ENCODE measurements around the gene MAB21L1. TPM values are rescaled to one million over a fixed set of nuclear protein-coding genes. Genes with fewer than 3 reads are reported as not detected.

MAB21L1 gene
- total RNA-seq, 1 experiment from 2014 or later = 0.36 TPM

DNA sequence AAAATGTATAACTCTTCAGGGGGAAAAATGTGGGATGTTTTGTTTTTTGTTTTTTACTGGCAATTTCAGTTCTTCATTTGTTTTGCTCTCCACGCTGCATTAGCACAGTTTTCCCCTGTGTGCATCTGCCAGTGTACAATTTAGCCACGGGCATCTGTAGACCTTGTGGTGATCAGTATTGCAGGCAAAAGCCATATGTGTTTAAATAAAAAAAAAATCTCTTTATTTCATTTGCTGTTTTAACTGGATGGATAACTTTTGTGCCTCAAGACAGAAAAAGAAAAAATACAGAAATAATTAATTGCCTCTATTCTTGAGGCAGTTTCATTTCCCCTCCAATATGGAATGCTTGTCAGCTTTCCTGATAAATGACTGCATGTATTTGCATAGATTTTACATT, 7.9 kb upstream of the MAB21L1 start:
- Histone ChIP-seq H3K4me3 (no peak overlapping the region), H3K9me3 (no peaks in the 10 kb centered on the region), H3K27me3 (peaks cover 2% of the 10 kb centered on the region; the same call in 1 of the 2 replicates), H3K36me3 (no peaks in the 10 kb centered on the region)
- DNase-seq = no peak

DNA sequence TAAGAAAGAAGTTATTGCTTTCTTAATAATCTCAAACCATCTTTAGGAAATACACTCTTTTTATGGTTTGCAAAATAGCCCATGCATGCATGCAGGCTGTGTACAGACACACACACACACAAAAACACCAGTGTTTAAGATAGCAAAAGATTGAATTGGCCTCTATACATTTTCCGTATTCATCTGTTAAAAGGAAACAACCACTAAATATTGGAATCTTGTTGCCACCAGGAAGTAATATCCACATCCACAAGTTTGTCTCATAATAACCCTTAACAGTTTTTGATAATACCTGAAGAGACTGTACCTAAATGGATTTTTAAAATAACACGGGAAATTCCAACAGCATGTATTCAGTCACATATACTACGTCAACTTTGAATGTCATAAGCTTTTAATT, 7.3 kb upstream of the MAB21L1 start:
- peaks cover 2% of the 10 kb centered on the region; the same call in 1 of the 2 replicates for H3K27me3 ChIP-seq
- no peaks in the 10 kb centered on the region for H3K9me3 ChIP-seq
- no peak overlapping the region for H3K4me3 ChIP-seq
- DNase-seq = no peak
- H3K36me3 ChIP-seq = no peaks in the 10 kb centered on the region

DNA sequence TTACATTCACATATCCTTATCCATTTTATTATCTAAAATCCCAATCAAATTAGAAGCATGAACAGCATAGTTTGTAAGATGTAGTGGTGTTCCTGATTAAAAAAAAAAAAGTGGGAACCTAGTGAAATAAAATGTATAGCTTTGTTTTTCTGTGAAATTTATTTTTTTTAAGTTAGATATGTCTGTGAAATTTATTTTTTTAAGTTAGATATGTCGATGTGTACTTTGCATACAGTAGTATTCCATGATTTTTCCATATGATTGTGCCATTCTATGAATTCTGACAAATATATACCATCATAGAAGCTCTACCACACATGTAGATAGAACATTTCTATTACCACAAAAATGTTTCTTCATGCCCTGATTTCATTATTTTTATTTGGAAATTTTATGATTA, 6.0 kb upstream of the MAB21L1 start:
- H3K27me3 ChIP-seq = peaks cover 7% of the 10 kb centered on the region
- no peaks in the 10 kb centered on the region for H3K9me3 ChIP-seq
- no peak for DNase-seq
- H3K4me3 ChIP-seq = no peak overlapping the region
- H3K36me3 ChIP-seq = no peaks in the 10 kb centered on the region

DNA sequence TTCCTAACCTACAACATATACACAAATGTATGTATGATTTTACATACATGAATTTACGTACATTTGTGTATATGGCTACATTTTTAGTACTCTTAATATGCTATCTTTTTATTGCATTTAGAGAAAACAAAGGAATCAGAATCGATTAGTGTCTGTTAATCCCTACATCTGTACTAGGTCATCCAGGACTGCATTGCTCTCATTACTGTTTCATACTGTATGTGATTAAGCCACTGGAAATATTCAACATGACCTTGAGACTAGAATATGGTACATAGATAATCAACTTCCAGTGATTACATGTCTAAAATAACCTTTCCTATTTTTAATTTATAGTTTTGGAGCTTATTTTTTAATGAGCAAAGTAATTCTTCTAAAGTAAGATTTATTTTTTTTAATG, 5.3 kb upstream of the MAB21L1 start:
- no peaks in the 10 kb centered on the region for H3K36me3 ChIP-seq
- peaks cover 14% of the 10 kb centered on the region for H3K27me3 ChIP-seq
- no peak overlapping the region for H3K4me3 ChIP-seq
- H3K9me3 ChIP-seq = no peaks in the 10 kb centered on the region
- DNase-seq = no peak

DNA sequence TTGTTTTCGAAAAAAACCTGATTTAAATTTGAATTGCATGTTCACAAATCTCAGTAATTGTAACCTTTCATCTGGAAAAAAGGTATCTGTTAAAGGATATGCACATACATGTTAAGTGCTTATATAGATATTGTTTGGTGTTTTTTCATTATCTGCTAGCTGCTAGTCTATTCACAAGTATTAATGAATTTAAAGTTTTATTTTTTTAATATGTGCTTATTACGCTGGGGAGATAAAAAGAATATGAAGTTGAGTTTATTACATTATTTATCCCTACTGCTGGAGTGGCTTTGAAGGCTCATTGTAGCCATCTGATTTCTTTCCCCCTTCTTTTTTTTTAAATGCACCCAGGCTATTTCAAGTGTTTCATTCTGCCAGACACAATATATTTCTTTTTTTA, 3.9 kb upstream of the MAB21L1 start:
- no peak for DNase-seq
- H3K27me3 ChIP-seq = peaks cover 19% of the 10 kb centered on the region
- H3K4me3 ChIP-seq = no peak overlapping the region
- H3K9me3 ChIP-seq = no peaks in the 10 kb centered on the region
- H3K36me3 ChIP-seq = no peaks in the 10 kb centered on the region

DNA sequence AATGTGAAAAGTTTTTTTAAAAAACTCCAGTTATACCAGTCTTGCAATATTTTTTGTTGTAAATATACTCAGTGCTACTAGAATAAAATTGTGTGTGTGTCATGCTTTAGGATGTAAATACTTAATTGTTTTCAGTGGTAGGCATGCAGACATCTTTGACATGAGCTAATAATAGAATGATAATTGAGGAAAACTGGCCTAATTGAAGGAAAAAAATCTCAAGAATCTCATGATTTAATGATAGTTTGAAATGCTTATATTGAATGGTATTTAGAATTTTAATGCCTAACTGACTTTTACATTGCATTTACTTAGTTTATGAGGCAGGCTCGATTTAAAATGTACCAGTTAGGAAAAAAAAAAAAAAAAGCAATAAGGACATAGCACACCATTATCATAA, 3.2 kb upstream of the MAB21L1 start:
- no peak overlapping the region for H3K4me3 ChIP-seq
- H3K27me3 ChIP-seq = peaks cover 23% of the 10 kb centered on the region
- H3K36me3 ChIP-seq = no peaks in the 10 kb centered on the region
- no peak for DNase-seq
- H3K9me3 ChIP-seq = no peaks in the 10 kb centered on the region

DNA sequence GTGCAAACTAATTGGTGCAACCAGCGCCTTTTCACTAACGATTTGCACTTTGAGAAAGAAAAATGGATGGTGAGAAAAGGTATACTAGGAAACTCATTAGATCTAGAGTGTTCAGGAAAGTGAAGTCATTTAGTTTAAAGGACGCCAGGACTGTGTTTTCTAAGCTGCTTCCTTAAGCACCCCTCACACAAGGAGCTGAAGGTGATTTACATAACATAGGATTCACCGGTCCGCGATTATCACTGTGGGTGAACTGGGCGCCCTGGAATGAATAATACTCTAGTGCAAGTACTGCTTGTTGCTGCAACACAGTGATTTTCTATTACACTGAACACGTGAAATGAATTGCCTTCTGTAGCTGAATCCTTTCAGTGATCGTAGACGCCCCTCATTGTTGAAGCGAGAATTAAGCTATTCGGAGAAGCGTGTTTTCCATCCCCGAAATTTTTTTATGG, 2.6 kb upstream of the MAB21L1 start:
- Histone ChIP-seq H3K9me3 (no peaks in the 10 kb centered on the region), H3K4me3 (no peak overlapping the region), H3K27me3 (peaks cover 28% of the 10 kb centered on the region), H3K36me3 (no peaks in the 10 kb centered on the region)
- DNase-seq = no peak

DNA sequence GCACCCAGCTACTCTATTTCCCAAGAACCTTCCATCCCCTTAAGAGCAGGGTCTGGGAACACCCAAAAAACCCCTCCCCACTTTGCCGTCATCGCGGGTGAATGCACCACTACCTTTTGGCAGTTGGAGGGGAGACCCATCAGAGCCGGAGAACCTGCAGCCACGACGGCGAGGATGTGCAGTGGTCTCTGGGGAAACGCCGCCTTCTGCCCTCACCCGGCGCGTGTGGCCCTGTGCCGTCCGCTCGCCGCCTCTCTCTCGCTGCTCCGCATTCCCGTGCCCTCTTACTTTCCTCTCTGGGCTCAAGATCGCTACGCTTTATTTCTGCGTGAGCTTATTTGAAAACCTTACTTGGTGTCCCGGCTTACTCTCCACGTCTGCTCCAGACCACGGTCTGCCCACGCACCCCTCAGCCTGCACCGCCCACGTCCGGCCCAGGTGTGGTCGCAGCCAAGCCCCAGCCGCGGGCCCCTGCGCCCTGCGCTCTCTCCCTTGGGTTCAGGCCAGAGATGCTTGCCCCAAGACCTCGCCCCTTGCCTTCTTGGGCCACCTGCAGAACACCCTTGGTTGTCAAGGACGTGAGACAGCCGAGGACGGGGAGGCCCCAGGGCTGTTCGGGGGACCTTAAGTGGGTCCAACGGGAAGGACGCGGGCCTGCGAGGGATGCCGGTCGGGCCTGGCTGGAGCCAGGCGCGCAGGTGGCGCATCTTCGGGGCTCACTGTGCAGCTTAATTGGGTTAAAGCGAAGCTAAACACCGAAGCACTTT, 2.0 kb upstream of the MAB21L1 start:
- no peaks in the 10 kb centered on the region for H3K9me3 ChIP-seq
- no peaks in the 10 kb centered on the region for H3K36me3 ChIP-seq
- DNase-seq = no peak
- H3K27me3 ChIP-seq = peaks cover 34% of the 10 kb centered on the region
- H3K4me3 ChIP-seq = no peak overlapping the region

DNA sequence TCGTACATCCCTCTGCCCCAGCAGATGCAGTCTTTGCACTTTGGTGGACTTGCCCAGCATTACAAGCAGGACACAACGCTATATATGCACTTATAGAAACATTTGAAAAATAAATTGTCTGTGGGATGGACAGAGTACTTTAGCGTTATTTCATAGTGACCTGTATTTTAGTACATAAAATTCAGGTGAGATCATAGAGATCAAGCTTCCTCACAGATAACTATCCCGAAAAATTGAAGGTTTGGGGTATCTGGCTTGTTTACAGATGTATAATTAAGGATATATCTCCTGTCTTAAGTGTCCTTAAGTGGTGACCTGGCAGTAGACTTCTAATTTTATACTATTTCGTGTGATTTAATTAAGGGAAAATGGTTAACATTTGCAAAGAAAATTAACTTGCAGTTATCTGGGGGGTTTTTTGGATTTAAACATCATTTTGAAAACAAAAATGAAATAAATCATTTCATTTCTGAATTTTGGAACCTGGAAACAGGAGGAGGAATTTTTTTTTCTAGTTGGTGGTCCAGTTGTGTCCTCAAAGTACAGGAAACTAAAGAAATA, 977 bp upstream of the MAB21L1 start:
- Histone ChIP-seq H3K4me3 (no peak overlapping the region), H3K9me3 (no peaks in the 10 kb centered on the region), H3K27me3 (peaks cover 32% of the 10 kb centered on the region), H3K36me3 (no peaks in the 10 kb centered on the region)
- DNase-seq = no peak

DNA sequence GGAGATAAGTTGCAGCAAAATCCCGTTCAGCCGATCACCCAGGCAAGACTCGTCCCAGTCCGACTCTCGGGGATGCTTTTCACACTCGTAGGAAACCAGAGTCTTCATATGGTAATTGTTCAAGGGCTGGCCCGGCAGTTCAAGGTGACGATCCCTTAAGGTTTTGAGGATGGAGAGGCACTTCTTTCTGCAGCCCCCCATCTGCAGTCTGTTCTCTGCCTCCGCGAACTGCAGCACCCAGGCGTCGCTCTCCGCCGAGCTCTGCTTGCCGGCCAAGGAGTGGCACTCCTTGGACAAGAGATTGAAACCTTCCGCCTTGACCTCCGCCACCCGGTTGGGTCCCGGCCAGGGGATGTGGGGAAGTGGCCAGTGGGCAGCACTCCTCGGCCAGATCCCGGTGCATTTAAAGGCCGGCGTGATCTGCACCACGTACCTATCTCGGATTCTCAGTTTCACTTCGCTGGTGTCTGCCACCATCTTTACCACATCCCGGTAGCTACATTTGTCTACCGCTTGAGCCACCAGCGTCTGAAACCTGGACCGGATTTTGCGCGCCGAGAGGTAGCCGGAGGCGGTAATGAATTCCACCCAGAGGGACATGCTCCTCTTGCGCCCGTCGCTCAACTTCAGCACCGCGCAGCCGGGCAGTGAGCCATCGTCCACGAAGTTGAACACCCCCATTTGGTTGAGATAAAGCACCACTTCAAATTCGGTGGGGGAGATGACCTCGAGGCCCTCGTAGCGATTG, 1.1 kb downstream of the MAB21L1 start:
- no peaks in the 10 kb centered on the region for H3K9me3 ChIP-seq
- peak overlapping the region; percentile 54 for H3K4me3 ChIP-seq
- no peaks in the 10 kb centered on the region for H3K36me3 ChIP-seq
- H3K27me3 ChIP-seq = peaks cover 32% of the 10 kb centered on the region
- peak; percentile 48 for DNase-seq

DNA sequence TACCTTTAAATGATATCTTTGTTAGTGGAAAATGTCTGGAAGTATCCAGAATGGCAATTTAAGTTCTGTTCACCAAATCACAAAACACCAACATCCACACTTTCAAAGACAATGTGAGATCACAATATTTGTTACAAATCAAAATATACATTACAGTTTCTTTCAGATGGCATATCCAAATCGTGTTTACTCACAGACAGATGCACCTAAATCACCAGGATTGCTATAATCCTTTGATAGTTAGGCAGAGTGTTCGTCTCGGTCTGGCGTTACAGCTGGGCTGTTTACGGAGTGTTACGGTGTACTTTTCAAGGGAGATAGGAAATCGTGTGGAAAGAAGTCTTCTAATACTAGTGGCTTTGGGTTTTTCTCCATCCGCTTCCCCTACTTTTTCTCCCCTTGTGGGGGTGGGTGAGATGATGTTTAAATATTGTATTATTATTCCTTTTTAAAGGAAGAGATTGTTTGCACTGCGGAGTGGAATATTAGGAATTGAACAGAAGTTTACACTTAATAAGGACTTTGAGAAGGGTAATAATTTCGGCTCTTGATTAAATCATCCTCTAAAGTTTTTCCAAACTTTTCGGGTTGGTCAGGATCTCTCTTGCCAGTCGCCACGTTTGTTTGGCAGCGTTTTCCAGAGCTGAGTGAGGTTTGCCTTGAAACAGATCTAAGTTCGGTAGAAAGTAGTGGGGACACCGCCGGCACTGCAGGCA, 1.8 kb downstream of the MAB21L1 start:
- Histone ChIP-seq H3K27me3 (peaks cover 32% of the 10 kb centered on the region), H3K4me3 (peak overlapping the region; percentile 54), H3K36me3 (no peaks in the 10 kb centered on the region), H3K9me3 (no peaks in the 10 kb centered on the region)
- DNase-seq = no peak

DNA sequence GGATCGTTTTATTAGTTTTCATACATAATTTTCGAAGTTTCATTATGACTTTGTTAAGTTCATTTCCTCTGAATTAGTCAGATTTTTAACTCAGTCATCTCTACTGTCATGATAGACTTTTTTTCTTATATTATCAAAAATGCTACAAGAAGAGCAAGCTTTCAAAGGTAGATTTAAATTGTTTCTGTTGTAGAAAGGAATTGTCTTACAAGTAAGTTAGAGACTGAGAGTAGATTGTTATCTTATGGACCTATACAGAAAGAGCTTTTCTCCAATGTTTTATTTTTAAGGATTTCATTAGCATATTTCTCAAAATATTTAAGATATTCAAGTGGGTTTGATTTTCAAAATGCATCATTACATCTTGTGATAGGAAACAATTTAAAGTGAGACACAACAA, 2.7 kb downstream of the MAB21L1 start:
- Histone ChIP-seq H3K9me3 (no peaks in the 10 kb centered on the region), H3K27me3 (peaks cover 32% of the 10 kb centered on the region), H3K36me3 (no peaks in the 10 kb centered on the region), H3K4me3 (no peak overlapping the region)
- DNase-seq = no peak

DNA sequence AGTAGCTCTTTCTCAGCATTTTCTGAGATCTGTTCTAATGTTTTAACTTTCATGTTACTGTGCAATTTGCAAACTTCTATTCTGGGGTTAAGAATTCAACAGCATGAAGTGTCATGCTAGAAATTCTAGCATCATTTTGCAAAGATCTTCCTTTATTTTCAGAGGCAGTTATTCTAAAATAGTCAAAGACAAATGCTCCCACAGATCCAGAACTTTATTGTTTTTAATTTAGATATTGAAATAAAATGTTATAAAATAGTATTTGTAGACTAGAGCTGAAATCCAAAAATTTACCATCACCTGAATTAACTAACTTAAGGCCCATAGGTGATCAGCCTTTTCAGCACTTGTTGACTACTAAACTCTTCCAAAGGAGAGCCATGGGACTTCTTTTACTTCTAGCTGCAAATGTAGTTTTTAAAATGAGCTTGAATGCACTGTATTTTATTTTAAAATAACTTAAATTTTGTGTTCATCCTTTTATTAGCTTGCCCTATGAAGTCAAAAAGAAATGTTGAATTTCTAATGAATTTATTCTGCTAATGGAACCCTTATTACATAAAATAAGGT, 3.2 kb downstream of the MAB21L1 start:
- H3K27me3 ChIP-seq = peaks cover 32% of the 10 kb centered on the region
- H3K4me3 ChIP-seq = no peak overlapping the region
- H3K9me3 ChIP-seq = no peaks in the 10 kb centered on the region
- DNase-seq = no peak
- H3K36me3 ChIP-seq = no peaks in the 10 kb centered on the region

DNA sequence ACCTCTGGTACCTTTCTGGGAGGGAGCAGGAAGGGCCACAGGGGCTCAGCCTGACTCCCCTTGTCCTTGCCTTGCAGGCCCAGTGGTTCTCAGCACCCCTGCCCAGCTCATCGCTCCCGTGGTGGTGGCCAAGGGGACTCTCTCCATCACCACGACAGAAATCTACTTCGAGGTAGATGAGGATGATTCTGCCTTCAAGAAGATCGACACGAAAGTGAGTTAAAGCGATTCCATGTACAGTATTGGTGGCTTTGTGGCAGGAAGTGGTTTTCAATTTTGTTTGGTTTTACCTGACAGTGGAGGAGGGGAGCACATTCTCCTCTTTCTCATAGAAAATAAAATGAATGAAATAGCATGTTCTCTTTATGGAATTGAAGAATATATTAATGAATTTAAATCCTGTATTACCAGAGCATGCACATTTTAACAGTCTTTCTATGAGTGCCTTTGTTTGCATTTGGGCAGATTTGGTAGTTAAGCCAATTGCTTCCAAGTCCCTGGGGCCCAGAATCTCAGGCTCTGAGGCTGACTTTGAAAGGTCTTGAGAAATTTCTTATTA, 4.1 kb downstream of the MAB21L1 start:
- Histone ChIP-seq H3K36me3 (no peaks in the 10 kb centered on the region), H3K4me3 (no peak overlapping the region), H3K27me3 (peaks cover 26% of the 10 kb centered on the region), H3K9me3 (no peaks in the 10 kb centered on the region)
- no peak for DNase-seq

DNA sequence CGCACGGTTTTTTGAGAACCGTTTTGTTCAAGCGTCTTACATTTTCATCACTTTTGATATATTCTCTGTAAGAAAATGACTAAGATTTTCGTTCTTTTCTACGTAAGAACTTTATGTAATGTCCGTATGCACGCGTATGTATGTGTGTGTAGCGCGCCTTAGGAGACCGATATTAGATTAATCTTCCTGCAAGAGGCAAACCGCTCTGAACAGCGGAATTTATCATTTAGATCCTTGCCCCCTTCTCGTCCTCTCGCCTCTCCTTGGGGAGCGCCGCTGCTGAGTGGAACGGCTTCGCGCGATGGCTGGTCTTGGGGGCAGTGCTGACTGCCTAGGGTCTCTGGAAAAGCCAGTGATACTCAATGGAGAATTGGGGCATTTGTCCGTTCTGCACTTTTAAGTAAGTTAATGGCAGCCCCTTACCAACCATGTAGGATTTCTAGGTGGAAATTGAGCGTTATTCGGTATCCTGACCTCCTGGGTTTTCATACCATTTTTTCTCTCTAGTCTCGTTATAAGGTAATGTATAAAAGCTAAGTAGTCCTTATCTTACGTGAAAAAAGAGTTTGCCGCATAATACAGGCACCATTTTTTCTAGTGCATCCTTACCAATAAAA, 4.7 kb downstream of the MAB21L1 start:
- no peaks in the 10 kb centered on the region for H3K9me3 ChIP-seq
- DNase-seq = no peak

More for the DNA sequence above, 4.7 kb downstream of the MAB21L1 start:
- Histone ChIP-seq H3K27me3 (peaks cover 20% of the 10 kb centered on the region), H3K36me3 (no peaks in the 10 kb centered on the region), H3K4me3 (no peak overlapping the region)
